ENCODE results near the gene SMCO4.
"Not testable (repeated sequence)": the region's sequence is repeated elsewhere in the genome, so short reads cannot be mapped to it uniquely, and the experiment has no call there.

The SMCO4 gene

DNA sequence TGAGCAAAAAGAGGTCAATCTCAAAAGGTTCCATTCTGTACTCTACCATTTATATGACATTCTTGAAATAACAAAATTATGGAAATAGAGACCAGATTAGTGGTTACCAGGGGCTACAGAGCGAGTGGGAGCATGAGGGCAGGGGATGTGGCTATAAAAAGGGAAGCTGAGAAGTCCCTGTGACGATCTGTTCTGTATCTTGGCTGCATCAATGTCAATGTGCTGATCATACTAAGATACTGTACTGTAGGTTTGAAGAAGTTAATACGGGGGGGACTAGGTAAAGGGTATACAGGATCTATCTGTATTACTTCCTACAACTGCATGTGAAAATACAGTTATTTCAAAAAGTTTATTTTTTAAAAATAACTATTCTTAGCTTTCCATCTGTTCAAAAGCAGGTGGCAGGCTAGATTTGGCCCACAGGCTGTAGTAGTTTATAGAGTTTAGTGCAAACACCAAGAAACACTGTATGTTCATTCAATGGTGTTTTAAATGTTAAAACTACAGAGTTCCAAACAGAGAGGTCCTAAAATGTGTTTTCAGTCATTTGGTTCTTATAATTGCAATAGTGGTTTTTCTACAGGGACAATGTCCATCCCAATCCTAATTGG lies 78.2 kb downstream of the SMCO4 start:
- no peak for DNase-seq

DNA sequence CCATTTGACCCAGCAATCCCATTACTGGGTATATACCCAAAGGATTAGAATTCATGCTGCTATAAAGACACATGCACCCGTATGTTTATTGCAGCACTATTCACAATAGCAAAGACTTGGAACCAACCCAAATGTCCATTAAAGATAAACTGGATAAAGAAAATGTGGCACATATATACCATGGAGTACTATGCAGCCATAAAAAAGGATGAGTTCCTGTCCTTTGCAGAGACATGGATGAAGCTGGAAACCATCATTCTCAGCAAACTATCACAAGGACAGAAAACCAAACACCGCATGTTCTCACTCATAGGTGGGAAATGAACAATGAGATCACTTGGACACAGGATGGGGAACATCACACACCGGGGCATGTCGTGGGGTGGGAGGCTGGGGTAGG lies 79.5 kb downstream of the SMCO4 start:
- DNase-seq = not testable (repeated sequence)

DNA sequence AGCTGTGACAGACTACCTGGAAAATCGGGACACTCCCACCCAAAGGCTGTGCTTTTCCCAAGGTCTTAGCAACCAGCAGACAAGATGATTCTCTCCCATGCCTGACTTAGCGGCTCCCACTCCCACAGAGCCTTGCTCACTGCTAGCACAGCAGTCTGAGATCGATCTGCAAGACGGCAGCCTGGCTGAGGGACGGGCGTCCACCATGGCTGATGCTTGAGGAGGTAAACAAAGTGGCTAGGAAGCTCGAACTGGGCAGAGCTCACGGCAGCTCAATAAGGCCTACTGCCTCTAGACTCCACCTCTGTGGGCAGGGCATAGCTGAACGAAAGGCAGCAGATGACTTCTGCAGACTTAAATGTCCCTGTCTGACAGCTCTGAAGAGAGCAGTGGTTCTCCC lies 84.9 kb downstream of the SMCO4 start:
- no peak for DNase-seq

DNA sequence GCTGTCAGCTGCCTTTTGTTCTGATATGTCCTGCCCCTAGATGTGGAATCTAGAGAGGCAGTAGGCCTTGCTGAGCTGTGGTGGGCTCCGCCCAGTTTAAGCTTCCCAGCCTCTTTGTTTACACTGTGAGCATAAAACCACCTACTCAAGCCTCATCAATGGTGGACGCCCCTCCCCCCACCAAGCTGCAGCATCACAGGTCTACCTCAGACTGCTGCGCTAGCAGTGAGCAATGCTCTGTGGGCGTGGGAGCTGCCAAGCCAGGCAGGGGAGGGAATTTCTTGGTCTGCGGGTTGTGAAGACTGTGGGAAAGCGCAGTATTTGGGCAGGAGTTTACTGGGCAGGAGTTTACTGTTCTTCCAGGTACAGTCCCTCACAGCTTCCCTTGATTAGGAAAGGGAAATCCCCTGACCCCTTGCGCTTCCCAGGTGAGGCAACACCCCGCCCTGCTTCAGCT lies 98.5 kb downstream of the SMCO4 start:
- DNase-seq = no peak

DNA sequence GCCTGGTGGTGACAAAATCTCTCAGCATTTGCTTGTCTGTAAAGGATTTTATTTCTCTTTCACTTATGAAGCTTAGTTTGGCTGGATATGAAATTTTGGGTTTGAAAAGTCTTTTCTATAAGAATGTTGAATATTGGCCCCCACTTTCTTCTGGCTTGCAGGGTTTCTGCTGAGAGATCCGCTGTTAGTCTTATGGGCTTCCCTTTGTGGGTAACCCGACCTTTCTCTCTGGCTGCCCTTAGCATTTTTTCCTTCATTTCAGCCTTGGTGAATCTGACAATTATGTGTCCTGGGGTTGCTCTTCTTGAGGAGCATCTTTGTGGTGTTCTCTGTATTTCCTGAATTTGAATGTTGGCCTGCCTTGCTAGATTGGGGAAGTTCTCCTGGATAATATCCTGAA lies 100.0 kb downstream of the SMCO4 start:
- not testable (repeated sequence) for DNase-seq

DNA sequence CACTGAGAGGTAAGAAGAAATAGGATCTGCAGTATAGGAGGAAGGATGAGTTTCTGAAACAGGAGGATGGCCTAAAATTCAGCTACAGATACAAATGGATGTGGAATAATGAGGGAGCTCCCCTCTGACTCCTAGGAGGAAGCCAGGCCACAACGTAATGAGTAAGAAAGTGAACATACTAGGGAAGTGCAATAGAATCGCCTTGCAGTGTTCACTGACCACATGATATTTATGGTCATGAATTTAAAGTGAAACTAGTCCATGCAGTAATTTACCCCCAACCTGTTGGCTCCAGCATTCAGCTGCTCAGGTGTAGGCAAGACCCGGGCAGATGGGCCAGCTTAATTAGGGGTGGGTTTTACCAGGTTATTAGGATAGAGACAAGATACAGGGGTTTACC lies 110.9 kb downstream of the SMCO4 start:
- DNase-seq = no peak
